Measurements from ENCODE around the gene SOCS4.
A peak's percentile ranks its signal among the peaks of the same experiment; 100 is the strongest.

SOCS4 gene

DNA sequence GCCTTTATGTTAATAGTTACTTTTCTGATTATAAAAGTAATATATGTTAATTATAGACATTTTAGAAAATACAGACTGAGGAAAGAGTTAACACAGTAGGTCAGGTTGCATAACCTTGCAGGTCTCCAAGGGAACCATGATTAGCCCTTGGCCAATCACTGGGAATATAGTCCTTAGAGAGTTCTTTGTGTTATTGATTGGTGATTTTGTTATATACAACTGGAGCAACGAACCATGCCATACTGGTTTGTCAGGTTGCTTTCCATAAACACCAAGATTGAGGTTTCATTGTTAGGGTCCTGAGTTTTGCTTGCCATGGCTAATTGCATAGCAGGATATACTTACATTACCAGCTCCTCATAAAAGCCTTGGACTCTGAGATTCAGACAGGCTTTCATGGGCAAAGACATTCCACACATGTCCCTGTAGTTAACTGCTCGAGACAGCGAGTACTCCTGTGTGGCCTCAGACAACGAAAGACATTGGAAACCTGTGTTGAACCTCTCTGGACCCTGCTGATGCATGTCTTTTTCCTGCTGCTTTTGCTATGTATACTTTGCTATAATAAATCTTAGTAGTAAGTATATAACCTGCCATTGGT is 58.1 kb downstream of the SOCS4 start:
- ATAC-seq (no peak), DNase-seq (no peak)

DNA sequence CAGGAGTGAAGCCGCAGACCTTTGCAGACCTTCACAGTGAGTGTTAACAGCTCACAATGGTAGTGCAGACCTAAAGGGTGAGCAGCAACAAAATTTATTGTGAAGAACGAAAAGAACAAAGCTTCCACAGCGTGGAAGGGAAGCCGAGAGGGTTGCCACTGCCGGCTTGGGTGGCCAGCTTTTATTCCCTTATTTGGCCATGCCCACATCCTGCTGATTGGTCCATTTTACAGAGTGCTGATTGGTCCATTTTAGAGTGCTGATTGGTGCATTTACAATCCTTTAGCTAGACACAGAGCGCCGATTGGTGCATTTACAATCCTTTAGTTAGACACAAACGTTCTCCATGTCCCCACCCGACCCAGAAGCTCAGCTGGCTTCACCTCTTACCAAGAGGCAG is 59.9 kb downstream of the SOCS4 start:
- DNase-seq (no peak), ATAC-seq (no peak)

DNA sequence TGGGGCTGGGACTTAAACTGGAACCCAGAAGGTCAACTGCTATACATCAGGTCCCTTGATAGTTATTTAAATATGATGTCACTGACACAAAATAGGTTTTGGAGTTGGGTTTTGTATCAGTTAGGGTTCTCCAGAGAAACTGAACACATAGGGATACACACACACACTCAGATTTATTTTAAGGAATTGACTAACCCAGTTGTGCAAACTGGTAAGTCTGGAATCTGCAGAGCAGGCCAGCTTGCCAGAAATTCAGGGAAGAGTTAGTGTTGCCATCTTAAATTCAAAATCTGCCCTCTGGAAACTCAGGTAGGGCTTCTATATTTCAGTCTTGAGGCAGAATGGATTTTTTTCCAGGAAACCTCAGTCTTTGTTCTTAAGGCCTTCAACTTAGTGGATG is 61.3 kb downstream of the SOCS4 start:
- DNase-seq = no peak

DNA sequence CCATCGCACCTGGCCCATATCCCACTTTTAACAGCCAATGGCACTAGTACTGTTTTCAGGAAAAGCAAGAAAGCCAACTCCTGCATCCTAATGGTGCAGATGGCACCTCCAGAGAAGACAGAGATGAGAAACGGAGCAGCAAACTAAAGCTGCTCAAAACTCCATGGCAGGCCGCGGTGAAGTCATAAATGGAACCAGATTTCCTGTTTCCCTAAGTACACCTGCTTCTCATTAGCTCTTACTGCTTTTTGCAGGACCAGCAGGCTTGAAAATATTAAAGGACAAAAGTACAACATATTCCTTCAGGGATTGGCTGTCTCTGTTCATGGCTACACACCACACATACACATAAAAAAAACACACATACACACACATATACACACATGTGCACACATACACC is 65.3 kb downstream of the SOCS4 start:
- DNase-seq = no peak
- ATAC-seq = no peak

More for the DNA sequence above, 61.3 kb downstream of the SOCS4 start:
- no peak for ATAC-seq

DNA sequence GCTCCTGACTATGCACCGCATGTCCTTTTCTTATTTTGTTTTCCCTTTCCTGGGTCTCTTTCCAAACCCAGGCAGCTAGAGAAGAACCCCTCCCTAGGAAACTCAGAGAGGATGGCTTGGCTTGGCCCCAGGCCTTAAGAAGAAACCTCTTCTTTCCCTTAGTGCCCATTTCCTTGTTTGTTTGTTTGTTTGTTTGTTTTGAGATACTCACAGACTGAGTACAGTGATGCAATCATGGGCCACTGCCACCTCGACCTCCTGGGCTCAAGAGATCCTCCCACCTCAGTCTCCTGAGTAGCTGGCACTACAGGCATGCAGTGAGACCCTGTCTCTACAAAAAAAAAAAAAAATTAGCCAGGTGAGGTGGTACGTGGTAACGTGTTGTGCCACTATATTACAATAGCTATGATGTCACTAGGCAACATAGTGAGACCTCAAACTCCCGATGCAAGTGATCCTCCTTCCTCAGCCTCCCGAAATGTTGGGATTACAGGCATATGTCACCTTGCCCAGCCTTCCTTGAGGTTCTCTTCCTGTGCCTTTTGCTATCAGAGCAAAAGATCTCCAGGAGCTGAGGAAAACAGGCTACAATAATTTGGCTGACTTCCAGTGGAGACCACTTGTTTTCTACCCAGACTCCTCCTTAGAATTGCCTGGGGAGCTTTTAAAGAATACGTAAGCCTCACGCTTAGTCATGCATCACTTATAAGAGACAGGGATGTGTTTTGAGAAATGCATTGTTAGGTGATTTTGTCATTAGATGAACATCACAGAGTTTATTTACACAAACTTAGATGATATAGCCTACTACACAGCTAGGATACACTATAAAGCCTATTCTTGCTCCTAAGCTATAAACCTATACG is 67.5 kb downstream of the SOCS4 start:
- ATAC-seq (no peak), DNase-seq (no peak)

DNA sequence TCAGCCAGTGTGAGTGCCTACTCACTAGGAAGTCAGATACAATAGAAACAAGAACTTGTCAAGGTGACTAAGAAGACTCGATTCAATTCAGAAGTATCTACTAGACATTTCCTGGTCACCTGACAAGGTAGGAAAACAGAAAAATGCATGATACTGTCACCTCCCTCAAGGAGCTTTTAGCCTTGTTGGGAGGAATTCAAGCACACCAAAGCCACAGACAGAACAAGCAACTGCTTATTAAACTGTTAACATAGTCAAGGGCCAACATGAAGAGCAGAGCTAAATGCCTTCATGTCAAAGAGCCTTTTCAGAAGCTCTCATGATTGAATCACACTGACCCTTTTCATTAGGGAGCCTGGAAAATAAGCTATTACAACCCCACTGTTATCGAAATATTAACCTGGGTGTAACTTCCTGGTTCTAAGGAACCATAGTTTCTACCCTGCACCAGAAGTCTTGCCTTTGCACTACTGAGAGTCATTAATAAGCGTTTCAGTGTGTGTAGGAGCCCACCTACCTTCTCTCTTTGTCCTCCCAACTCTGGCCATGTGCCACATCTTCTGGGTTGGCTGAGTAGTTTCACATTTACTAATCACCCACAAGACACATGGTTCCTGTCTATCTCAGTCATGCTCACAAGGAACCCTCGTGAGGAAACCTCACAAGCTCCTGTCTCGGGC is 71.0 kb downstream of the SOCS4 start:
- ATAC-seq (peak; percentile 73), DNase-seq (peak; percentile 61)

DNA sequence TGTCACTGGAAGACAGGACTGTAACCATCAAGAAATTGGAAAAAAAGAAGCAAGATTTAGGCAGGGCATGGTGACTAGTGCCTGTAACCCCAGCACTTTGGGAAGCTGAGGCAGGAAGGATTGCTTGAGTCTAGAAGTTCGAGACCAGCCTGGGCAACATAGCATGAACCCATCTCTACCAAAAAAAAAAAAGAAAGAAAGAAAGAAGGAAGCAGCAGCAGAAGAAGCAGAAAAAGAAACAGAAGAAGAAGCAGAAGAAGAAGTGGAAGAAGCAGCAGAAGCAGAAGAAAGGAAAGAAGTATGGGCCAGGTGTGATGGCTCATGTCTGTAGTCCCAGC is 71.5 kb downstream of the SOCS4 start:
- no peak for ATAC-seq
- DNase-seq = no peak
